MG63 (cell line): Measurements from ENCODE around the gene CTNNA3. TPM values are rescaled to one million over a fixed set of nuclear protein-coding genes. Genes with fewer than 3 reads are reported as not detected.
A peak's percentile ranks its signal among the peaks of the same experiment; 100 is the strongest.

Source experiments
- DNase-seq: peaks from one replicate; pipeline ENCODE4 v3.0.0-alpha.2; 2020
- H3K27me3 ChIP-seq: fragments of 250-450 bp; sonication (Bioruptor Pico); 2 replicates; pipeline ENCODE4 v1.5.1; 2020; ENCODE audit warnings: mild to moderate bottlenecking, moderate library complexity
- H3K36me3 ChIP-seq: fragments of 250-450 bp; sonication (Bioruptor Pico); 2 replicates; pipeline ENCODE4 v1.5.1; 2020; ENCODE audit warnings: mild to moderate bottlenecking, moderate library complexity
- H3K4me3 ChIP-seq: fragments of 250-450 bp; sonication (Bioruptor Pico); 2 replicates; pipeline ENCODE4 v1.5.1; 2020; ENCODE audit warnings: mild to moderate bottlenecking, moderate library complexity
- H3K9me3 ChIP-seq: fragments of 250-450 bp; sonication (Bioruptor Pico); 2 replicates; pipeline ENCODE4 v1.5.1; 2020; ENCODE audit warnings: mild to moderate bottlenecking, moderate library complexity
- total RNA-seq: library from RNA; depleted of rRNA; stranded (reverse); fragments of >200 nt; shearing (Covaris generic); gene quantifications from 2 replicates; pipeline ENCODE4 v1.2.3, GENCODE V29; 2014; ENCODE audit warnings: low replicate concordance

Gene CTNNA3
- total RNA-seq, 1 experiment from 2014 or later = not detected

DNA sequence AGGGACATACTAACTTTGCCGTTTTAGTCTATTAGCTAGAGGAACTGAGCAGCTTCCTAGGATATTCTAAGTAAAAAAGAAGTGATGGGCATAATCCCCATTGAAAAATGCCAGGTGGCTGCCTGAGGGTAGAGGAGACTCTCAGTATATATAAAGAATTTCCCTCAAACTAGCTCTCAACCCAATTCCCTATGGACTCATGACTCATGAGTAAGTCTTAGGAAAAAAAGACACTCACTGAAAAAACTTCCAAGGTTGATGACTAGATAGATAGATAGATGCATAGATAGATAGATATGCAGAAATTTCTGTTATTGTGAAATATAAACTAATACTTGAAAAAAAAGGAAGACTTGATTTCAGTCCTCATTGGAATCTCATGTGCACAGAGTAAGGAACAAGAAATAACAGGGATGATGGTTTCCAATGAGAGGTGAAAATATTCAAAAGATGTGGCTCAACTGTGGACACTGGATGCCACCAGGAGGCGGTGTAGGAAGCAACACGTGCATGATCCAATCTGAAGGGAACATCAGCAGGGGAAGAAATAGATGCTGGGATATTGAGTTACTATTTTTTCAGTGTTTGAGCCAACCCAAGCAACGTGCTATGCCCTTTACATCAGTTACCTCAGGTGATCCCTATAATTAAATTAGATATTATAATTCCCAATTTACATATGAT is 1481.1 kb downstream of the CTNNA3 start:
- Histone ChIP-seq H3K27me3 (no peaks in the 10 kb centered on the region), H3K36me3 (no peaks in the 10 kb centered on the region), H3K9me3 (no peaks in the 10 kb centered on the region), H3K4me3 (no peak overlapping the region)
- no peak for DNase-seq

DNA sequence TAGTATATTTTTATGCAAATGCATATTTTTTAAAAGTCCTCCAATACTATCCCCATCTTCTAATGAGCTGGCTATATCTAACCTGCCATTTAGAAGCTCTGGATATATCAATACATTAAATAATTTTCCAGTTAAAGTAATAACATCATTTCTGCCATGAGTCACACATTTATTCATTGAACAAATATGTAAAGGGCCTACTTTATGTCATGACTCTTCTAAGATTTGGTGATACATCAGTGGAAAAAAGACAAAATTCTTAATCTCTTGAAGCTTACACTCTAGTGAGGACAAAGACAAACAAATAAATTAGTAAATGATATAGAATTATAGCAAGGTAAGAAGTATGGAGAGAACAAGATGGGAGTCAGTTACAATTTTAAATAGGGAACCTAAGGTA is 1487.0 kb downstream of the CTNNA3 start:
- Histone ChIP-seq H3K4me3 (no peak overlapping the region), H3K27me3 (no peaks in the 10 kb centered on the region), H3K9me3 (no peaks in the 10 kb centered on the region), H3K36me3 (no peaks in the 10 kb centered on the region)
- DNase-seq = no peak

DNA sequence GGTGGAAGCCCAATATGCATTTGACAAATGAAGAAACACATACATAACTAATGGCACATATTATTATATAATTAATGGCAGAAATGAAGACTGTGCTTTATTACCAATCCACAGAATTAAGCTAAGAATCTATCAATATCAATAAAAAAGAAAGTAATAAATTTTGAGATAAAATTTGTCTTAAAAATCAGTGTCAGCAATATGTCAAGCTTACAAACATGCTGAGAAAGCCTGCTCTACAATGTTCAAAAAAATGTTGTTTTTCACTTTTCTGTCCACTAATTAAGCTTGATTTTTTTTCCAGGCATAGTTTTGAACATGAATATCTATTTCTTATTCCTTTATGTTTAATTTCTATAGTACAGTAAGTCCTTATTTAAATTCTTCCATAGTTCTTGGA is 1491.2 kb downstream of the CTNNA3 start:
- no peak for DNase-seq
- no peak overlapping the region for H3K4me3 ChIP-seq
- no peaks in the 10 kb centered on the region for H3K27me3 ChIP-seq
- H3K36me3 ChIP-seq = no peaks in the 10 kb centered on the region
- H3K9me3 ChIP-seq = no peaks in the 10 kb centered on the region

DNA sequence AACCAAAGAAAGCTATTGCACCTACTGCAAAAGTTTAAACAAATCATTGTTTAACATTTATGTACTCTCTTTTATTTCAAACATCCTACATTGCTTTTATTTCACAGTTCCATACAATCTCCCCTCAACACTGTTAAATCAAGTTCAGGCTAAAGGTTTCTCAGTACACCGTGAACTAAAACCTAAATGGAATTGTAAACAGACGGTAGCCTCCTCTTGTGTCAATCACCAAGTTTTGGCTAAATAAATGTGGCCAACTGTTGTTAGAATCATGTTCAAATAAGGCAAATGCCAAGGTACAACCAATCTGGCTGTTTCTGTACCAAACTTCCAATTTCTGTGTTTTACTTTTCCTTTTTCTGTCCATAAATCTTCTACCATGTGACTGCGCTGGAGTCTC is 1493.9 kb downstream of the CTNNA3 start:
- no peaks in the 10 kb centered on the region for H3K9me3 ChIP-seq
- H3K4me3 ChIP-seq = no peak overlapping the region
- no peaks in the 10 kb centered on the region for H3K36me3 ChIP-seq
- H3K27me3 ChIP-seq = no peaks in the 10 kb centered on the region
- DNase-seq = no peak

DNA sequence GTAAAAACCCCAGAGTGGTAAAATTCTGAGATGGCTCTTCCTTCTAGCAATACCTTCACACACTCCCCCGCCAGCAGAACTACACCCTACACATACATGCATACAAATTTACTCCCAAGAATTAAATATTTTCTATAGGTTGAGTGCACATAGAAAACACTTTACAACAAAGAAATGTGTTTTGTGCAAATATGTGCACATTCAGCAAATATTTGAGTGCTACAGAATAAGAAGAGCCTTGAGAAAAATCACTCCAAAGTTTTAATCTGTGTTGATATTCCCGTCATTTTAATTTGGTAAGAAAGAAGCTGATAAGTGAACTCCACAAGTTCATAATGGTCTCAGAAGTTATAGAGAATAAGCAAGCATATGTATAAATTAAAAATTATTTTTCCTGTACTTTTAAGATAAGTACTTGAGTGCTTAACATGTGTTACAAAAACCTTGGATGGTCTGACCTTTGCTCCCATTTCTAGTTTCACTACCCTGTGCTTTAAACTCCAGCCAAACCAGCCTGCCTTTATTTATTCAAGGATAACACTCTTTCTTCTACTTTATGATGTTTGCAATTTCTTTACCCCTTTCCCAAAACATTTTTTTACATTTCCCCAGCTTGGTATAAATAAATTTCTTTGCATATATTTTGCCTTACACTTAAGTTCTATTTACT is 1503.7 kb downstream of the CTNNA3 start:
- Histone ChIP-seq H3K4me3 (no peak overlapping the region), H3K9me3 (no peaks in the 10 kb centered on the region), H3K27me3 (no peaks in the 10 kb centered on the region), H3K36me3 (no peaks in the 10 kb centered on the region)
- no peak for DNase-seq

DNA sequence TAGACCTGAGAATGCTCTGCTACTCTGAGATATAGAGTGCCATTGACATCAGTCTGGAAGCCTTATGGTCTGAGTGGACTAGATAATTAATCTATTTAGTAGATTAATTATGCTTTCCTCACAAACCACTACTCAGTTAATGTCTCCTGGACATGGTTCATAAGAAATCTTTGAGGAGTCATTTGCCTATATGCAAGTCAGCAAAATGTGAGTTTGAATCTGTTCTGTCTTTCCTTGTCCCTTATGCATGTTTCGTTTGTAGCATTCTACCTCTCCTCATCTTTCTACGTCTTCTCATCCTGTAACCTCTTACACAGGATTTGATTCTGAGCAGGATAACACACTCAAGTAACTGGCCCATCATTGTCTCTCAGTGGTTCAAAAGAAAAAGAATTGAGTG is 1505.6 kb downstream of the CTNNA3 start:
- H3K4me3 ChIP-seq = no peak overlapping the region
- H3K9me3 ChIP-seq = no peaks in the 10 kb centered on the region
- DNase-seq = no peak

DNA sequence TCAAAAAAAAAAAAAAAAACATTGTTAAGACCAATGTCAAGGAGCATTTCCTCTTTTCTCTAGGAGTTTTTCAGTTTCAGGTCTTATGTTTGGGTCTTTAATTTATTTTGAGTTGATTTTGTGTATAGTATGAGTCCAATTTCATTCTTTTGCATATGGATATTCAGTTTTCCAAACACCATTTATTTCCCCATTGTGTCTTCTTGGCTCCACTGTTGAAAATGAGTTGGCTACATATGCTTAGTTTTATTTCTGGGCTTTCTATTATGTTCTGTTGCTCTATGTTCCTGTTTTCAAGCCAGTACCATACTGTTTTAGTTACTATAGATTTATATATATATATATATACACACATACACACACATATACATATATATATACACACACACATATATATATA is 1506.7 kb downstream of the CTNNA3 start:
- DNase-seq = no peak
- H3K4me3 ChIP-seq = no peak overlapping the region
- no peaks in the 10 kb centered on the region for H3K27me3 ChIP-seq
- H3K9me3 ChIP-seq = no peaks in the 10 kb centered on the region
- no peaks in the 10 kb centered on the region for H3K36me3 ChIP-seq

More for the DNA sequence above, 1505.6 kb downstream of the CTNNA3 start:
- Histone ChIP-seq H3K27me3 (no peaks in the 10 kb centered on the region), H3K36me3 (no peaks in the 10 kb centered on the region)

DNA sequence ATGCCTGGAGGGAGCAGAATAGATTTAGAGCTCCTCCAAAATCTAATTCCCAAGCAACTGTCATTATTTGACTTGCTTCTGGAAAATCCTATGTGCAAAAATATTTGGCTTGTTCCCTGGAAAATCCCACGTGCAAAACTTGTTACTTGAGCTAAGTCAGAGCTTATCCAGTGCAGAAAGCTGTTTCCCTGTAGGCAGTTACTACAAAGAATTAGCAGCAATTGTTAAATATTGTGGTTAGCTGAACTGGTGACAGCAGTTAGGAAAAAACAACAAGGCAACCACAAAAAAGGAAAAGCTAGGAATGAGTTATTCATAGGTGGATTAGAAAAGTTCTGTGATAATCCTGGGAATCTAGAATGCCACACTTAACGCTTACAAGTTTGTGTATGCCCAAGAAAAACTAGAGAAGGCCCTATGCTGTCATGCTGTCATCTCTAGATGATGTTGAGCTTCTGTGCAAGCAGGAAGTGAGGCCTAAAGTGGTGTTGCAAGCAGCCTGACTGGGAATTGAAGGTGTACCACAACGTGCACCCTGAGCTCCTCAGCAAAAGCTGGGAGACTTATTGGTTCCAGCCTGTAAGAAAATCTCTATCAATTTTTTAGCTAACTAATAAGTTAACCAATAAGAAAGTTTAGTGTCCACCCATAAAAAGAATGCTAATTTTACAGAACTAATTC is 1508.8 kb downstream of the CTNNA3 start:
- Histone ChIP-seq H3K36me3 (no peaks in the 10 kb centered on the region), H3K27me3 (no peaks in the 10 kb centered on the region), H3K4me3 (no peak overlapping the region), H3K9me3 (no peaks in the 10 kb centered on the region)
- no peak for DNase-seq

DNA sequence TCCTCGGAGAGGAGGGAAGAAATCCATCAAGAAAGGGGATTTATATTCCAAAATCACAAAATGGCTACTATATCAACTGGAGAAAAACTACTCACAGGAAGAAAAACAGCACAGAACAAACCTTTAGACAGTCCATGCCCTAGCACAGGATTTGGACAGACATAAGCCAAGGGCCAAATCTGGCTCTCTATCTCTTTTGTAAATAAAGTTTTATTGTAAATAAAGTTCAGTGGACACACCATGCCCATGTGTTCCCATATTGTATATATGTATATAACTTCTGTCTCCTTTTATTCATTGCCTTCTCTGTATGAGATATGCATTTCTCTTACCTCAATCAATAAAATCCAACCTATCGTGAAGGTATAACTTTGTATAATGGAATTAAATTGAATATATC is 1513.0 kb downstream of the CTNNA3 start:
- no peaks in the 10 kb centered on the region for H3K36me3 ChIP-seq
- no peak overlapping the region for H3K4me3 ChIP-seq
- no peaks in the 10 kb centered on the region for H3K27me3 ChIP-seq
- no peak for DNase-seq
- H3K9me3 ChIP-seq = no peaks in the 10 kb centered on the region

DNA sequence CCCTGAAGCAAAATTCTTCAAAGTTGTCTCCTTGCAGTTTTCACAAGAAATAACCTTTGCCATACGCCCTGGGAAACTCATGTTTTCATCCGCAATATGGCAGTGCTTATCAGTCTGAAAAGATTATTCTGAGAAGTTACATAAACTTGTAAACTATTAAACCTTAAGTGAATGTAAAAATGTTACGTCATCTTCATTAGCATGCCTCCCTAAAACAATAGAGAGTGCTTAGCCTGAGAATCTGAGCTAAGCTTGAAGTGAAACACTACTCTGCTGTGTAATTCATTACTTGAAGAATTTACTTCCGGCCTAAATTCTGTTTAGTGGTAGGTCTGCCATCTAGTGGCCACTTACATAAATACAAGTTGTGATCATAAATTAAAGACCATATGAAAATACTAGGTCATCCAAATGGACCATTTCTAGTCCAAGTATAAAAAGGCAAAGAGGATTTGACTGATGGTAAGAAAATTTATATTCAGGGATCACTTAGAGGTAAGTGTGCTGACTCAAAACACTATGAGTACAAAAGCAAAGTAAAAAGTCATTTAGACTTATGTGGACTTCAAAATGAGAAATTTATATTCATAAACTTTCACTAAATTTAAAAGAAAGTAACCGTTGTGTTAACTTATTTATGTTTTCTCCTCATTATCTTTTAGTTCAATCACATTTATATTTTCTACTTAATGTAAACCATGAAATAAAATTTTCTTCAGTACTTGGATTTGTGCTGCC is 1515.2 kb downstream of the CTNNA3 start:
- Histone ChIP-seq H3K36me3 (no peaks in the 10 kb centered on the region), H3K27me3 (no peaks in the 10 kb centered on the region), H3K4me3 (no peak overlapping the region), H3K9me3 (no peaks in the 10 kb centered on the region)
- no peak for DNase-seq

DNA sequence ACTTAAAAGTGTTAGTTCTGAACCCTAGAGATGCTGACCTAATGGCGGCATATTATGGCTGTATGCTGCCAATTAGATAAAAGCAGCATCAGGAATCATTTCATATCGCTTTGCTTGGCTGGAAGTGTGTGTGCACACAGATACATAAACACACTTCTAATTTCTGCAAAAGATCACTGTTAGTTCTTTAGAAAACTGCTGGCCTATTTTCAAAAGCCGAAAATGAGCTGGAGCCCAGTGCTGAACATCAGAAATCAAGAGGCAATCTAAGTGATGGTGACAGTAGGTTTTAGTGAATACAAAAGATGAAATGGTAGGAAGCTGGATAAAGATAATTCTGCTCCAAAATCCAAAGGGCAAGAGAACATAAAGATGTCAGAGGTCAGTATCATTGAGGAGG is 1516.0 kb downstream of the CTNNA3 start:
- no peak for DNase-seq
- no peaks in the 10 kb centered on the region for H3K9me3 ChIP-seq
- no peak overlapping the region for H3K4me3 ChIP-seq
- no peaks in the 10 kb centered on the region for H3K36me3 ChIP-seq
- H3K27me3 ChIP-seq = no peaks in the 10 kb centered on the region

DNA sequence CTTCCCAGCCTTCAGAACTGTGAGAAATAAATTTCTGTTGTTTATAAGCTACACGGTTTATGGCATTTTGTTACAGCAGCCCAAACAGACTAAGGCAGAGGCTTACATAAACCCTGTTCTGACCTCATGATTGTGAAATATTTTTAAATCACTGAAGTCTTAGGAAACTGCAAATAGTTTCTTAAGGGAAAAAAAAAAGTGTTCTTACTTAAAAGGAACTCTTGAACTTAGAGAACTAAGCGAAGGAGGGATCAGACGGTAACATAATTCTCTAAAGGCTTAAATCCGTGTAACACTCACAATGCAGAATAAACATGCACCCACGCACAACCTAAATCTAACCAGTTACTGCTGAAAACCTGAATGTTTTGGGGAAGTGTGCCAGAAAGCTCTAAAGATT is 1519.2 kb downstream of the CTNNA3 start:
- no peak for DNase-seq
- Histone ChIP-seq H3K27me3 (no peaks in the 10 kb centered on the region), H3K4me3 (no peak overlapping the region), H3K9me3 (no peaks in the 10 kb centered on the region), H3K36me3 (no peaks in the 10 kb centered on the region)

DNA sequence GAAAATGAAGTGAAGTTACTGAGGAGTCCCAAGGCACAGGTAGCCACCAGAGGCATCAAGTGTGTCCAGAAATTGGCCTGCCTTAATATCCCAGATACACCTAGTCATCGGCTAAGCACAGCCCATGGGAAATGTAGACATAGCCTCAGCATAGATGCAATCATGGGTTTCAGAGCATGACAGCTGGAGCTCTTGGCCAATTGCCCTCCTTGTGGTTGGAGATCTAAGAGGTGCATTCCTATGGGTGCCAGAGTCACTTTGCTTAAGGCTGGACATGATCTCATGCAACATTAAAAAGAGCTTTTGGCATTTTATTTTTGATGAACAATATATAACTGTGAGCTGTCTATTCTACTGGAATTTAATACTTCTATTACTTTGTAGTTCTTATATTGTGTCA is 1528.2 kb downstream of the CTNNA3 start:
- no peaks in the 10 kb centered on the region for H3K27me3 ChIP-seq
- H3K9me3 ChIP-seq = no peaks in the 10 kb centered on the region
- DNase-seq = peak; percentile 24
- H3K36me3 ChIP-seq = no peaks in the 10 kb centered on the region
- H3K4me3 ChIP-seq = no peak overlapping the region

DNA sequence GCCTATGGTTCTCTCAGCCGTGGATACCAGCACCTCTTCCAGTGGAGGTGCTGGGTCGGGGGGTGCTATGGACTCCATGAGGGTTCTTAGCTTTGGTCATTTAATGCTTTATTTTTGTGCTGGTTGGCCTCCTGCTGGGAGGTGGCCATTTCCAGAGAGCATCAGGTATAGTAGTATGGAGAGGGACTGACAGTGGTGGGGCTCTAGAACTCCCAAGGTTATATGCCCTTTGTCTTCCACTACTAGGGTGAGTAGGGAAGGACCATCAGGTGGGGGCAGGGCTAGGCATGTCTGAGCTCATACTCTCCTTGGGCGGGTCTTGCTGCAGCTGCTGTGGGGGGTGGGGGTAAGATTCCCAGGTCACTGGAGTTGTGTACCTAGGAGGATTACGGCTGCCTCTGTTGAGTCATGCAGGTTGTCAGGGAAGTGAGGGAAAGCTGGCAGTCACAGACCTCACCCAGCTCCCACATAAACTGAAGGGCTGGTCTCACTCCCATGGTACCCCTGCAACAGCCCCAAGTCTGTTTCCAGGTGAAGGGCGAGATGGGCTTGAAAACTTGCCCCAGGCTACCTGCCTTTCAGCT is 1533.3 kb downstream of the CTNNA3 start:
- H3K36me3 ChIP-seq = no peaks in the 10 kb centered on the region
- DNase-seq = no peak
- H3K9me3 ChIP-seq = no peaks in the 10 kb centered on the region
- H3K4me3 ChIP-seq = no peak overlapping the region
- no peaks in the 10 kb centered on the region; the same call in 1 of the 2 replicates for H3K27me3 ChIP-seq

DNA sequence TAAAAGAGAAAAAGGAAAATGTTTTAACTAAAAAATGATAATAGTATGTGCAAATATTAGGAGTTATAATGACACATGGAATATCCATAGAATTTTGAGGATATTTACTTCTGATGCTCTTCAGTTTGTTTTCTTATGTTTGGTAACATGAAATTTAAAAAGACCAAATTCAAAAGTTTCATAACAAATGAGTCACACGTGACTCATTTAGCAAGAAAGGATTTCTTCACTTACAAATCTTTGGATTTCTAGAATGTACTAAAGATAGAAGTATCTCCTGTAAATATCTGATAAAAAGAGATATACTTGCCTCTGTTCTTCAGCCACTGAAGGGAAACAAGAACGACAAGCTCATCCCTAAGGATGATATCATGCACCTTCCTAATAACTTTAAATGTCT is 1544.6 kb downstream of the CTNNA3 start:
- H3K4me3 ChIP-seq = no peak overlapping the region
- H3K9me3 ChIP-seq = no peaks in the 10 kb centered on the region
- no peak for DNase-seq
- no peaks in the 10 kb centered on the region for H3K27me3 ChIP-seq
- H3K36me3 ChIP-seq = no peaks in the 10 kb centered on the region

DNA sequence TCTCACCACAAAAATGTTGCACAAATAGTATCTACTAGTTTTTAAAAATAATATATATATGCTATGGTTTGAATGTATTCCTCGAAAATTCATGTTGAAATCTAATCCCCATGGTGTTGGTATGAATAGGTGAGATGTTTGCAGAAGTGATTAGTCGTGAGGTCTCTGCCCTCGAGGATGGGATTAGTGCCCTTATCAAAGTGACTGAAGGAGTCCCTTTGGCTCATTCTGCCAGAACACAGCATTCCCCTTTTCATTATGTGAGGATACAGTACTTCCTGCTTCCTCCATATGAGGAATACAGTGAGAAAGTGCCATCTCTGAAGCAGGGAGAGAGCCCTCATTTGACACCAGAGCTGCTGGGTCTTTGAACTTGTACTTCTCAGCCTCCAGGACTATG is 1547.7 kb downstream of the CTNNA3 start:
- Histone ChIP-seq H3K4me3 (no peak overlapping the region), H3K36me3 (no peaks in the 10 kb centered on the region), H3K27me3 (no peaks in the 10 kb centered on the region), H3K9me3 (no peaks in the 10 kb centered on the region)
- DNase-seq = no peak

DNA sequence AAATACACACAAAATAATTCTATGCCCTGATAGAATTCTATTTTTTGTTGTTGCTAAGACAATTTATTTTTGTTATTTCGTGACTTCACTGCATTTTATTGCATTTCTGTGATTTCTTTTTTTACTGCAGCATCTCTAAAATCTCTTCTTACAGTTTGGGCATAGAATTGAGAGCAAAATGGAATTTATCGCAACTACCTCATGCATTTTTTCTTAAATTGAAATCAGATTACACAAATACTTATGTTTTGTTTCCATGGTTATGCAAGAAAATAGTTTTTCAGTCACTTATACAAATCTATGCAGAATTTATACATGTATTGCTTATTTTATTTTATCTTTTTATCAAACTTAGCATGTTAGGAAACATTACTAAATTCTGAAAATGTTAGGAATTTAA is 1552.0 kb downstream of the CTNNA3 start:
- Histone ChIP-seq H3K9me3 (no peaks in the 10 kb centered on the region), H3K36me3 (no peaks in the 10 kb centered on the region), H3K4me3 (no peak overlapping the region), H3K27me3 (no peaks in the 10 kb centered on the region)
- DNase-seq = no peak
